Spleen (tissue), 11 donors: ENCODE measurements around the gene PDE8A. TPM values are rescaled to one million over a fixed set of nuclear protein-coding genes. Genes with fewer than 3 reads are reported as not detected.

Experiments used
- polyA plus RNA-seq, 3 donors: library from polyadenylated mRNA; stranded (reverse); fragments of 200-250 nt; gene quantifications; one replicate each; pipeline ENCODE4 v1.2.1, GENCODE V29; 2013
- small RNA-seq, 4 donors: library from RNA; depleted of rRNA; stranded (forward); fragments of <200 nt; gene quantifications; one replicate each; pipeline ENCODE3, GENCODE V24; 2016
- total RNA-seq, 7 donors: library from RNA; depleted of rRNA in 3 of 7; stranded (reverse); fragments of >200 nt in 3 of 7; fragmentation: NEBNext Ultra II Directional in 4 of 7; extraction: Animal tissue kit (Norgen Biotek cat#: 25700) in 4 of 7; gene quantifications; one replicate each; pipeline versions ENCODE4 v1.1.0 to v1.2.1, GENCODE V29; 2016 to 2021
- donor health status: healthy with polysubstance abuse.
- donor health status: DM: no; HTN: no; CAD: no; lungs with moderate emphysema.
- donor health status: DM: no; HTN: no; CAD: no.
- donor health status: Bipolar disorder and iron deficiency.
- donor health status: healthy.
- donor health status: DM: no; HTN: no; CAD: no.
- donor health status: DM: yes; HTN: yes; CAD: no.

Gene PDE8A
- total and polyA plus RNA-seq, 10 donors = 13.2 to 52.2 (median 30.6) TPM

Small RNA genes within 50 kb of the gene (small RNA-seq; reads per million reads assigned to genes)
- 0 reads per million in 4 donors for gene AC044860.2
- 0 reads per million in 4 donors for gene RNU6-339P
- 0 reads per million in 4 donors for gene RNU6-796P

Other genes with a start within 250 kb of the PDE8A start
- gene ZNF592, start 233.3 kb upstream of the PDE8A start, total RNA-seq = 10 to 100 TPM; 29.4 to 36.2 (median 33.6) TPM
- 10 to 100 TPM in 1 of 3 donors, 1 to 10 TPM in 2; 5.2 to 10.9 (median 5.3) TPM for gene ZNF592, start 233.3 kb upstream of the PDE8A start, polyA plus RNA-seq
- gene ALPK3, start 164.5 kb upstream of the PDE8A start, total RNA-seq = 1 to 10 TPM in 1 of 7 donors, under 1 TPM in 6; 0.69 to 1.1 (median 0.77) TPM
- gene ALPK3, start 164.5 kb upstream of the PDE8A start, polyA plus RNA-seq = under 1 TPM; 0.13 to 0.29 (median 0.14) TPM
- under 1 TPM in 1 of 7 donors, not detected in 6; 0.16 TPM for gene SLC28A1, start 97.2 kb upstream of the PDE8A start, total RNA-seq
- under 1 TPM in 2 of 3 donors, not detected in 1; 0.10 to 0.29 TPM for gene SLC28A1, start 97.2 kb upstream of the PDE8A start, polyA plus RNA-seq